HG03575 (cell line): ENCODE data around the gene TNFSF13.

ENCODE experiments used
- ATAC-seq: cut with Tn5 transposase; IDR thresholded peaks from one replicate; pipeline ENCODE4 v1.9.1; 2021; ENCODE audit not compliant: unreplicated experiment, insufficient number of reproducible peaks, low FRiP score; ENCODE audit errors: extremely low read depth

TNFSF13 gene, protein sequence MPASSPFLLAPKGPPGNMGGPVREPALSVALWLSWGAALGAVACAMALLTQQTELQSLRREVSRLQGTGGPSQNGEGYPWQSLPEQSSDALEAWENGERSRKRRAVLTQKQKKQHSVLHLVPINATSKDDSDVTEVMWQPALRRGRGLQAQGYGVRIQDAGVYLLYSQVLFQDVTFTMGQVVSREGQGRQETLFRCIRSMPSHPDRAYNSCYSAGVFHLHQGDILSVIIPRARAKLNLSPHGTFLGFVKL

DNA sequence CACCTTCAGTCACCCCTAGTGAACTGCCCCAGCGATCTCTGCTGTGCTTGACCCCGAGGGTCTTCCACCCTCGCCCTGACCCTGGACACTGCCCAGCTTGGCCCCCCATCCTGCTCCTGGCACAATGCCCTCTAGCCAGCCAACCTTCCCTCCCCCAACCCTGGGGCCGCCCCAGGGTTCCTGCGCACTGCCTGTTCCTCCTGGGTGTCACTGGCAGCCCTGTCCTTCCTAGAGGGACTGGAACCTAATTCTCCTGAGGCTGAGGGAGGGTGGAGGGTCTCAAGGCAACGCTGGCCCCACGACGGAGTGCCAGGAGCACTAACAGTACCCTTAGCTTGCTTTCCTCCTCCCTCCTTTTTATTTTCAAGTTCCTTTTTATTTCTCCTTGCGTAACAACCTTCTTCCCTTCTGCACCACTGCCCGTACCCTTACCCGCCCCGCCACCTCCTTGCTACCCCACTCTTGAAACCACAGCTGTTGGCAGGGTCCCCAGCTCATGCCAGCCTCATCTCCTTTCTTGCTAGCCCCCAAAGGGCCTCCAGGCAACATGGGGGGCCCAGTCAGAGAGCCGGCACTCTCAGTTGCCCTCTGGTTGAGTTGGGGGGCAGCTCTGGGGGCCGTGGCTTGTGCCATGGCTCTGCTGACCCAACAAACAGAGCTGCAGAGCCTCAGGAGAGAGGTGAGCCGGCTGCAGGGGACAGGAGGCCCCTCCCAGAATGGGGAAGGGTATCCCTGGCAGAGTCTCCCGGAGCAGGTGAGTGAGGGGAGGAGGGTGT is at the start of gene TNFSF13:
TSS of gene TNFSF13 (plus strand) at position 207 of the 776 bp plus-strand sequence. CDS start at position 497, 290 bp downstream.
- no peak for ATAC-seq

DNA sequence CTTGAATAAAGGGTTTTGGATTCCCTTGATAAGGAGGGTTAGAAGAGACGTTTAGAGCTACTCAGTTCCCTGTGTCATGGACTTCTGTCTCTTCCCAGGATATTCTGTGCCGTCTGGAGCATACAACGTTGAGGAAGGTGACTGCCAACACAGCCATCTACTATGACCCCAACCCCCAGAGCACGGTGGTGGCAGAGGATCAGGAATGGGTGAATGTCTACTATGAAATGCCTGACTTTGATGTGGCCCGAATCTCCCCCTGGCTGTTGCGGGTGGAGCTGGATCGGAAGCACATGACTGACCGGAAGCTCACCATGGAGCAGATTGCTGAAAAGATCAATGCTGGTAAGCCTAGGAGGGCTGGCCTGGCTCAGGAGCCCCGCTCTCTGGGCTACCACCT is 49.7 kb upstream of the TNFSF13 start:
- no peak for ATAC-seq

DNA sequence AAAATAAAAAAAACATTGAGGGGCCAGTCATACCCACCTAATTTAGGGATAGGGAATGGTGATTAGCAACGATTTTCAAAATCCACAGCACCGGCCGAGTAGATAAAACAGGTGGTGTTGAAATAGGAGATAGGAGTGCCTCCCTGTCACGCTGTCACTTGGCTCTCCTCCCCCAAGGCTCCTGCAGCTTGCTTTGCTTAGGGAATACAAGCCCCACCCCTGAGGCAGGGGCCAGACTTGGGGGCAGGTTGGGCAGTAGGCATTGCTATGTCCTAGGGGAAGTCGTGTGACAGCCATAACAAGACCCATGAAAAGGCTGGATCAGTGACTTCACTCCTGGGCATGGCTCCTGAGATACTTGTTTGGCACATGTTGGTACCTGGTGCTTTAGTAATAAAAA is 48.6 kb upstream of the TNFSF13 start:
- ATAC-seq: no peak

DNA sequence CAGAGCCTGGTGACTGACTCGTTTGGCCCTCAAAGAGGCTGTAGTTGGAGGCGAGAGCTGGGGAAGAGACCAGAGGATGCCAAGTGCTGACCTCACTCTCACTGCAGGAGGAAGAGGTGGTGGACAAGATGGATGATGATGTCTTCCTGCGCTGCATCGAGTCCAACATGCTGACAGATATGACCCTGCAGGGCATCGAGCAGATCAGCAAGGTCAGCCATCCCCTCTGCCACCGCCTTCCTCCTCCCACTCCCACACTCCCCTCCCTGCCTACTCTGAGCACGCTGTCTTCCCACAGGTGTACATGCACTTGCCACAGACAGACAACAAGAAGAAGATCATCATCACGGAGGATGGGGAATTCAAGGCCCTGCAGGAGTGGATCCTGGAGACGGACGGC is 47.4 kb upstream of the TNFSF13 start:
- ATAC-seq: no peak

DNA sequence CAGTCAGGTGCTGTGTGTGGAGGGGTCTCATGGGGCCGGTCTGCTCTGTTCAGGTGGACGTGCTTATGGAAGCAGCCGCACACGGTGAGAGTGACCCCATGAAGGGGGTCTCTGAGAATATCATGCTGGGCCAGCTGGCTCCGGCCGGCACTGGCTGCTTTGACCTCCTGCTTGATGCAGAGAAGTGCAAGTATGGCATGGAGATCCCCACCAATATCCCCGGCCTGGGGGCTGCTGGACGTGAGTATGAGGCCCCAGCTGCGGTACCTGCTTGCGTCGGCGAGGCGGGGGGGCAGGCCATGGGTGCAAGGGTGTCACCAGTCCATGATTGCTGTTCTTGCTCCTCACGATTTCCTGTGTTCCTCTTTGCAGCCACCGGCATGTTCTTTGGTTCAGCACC is 46.4 kb upstream of the TNFSF13 start:
- no peak for ATAC-seq

DNA sequence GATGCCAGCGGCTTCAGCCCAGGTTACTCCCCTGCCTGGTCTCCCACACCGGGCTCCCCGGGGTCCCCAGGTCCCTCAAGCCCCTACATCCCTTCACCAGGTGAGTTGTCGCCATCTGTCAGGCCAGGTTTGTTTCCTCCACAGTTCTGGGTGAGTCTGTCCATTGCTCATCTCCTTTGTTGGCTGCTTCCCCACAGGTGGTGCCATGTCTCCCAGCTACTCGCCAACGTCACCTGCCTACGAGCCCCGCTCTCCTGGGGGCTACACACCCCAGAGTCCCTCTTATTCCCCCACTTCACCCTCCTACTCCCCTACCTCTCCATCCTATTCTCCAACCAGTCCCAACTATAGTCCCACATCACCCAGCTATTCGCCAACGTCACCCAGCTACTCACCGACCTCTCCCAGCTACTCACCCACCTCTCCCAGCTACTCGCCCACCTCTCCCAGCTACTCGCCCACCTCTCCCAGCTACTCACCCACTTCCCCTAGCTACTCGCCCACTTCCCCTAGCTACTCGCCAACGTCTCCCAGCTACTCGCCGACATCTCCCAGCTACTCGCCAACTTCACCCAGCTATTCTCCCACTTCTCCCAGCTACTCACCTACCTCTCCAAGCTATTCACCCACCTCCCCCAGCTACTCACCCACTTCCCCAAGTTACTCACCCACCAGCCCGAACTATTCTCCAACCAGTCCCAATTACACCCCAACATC is 45.6 kb upstream of the TNFSF13 start:
- no peak for ATAC-seq

DNA sequence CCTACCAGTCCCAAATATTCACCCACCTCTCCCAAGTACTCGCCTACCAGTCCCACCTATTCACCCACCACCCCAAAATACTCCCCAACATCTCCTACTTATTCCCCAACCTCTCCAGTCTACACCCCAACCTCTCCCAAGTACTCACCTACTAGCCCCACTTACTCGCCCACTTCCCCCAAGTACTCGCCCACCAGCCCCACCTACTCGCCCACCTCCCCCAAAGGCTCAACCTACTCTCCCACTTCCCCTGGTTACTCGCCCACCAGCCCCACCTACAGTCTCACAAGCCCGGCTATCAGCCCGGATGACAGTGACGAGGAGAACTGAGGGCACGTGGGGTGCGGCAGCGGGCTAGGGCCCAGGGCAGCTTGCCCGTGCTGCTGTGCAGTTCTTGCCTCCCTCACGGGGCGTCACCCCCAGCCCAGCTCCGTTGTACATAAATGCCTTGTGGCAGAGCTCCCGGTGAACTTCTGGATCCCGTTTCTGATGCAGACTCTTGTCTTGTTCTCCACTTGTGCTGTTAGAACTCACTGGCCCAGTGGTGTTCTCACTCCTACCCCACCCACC is 44.6 kb upstream of the TNFSF13 start:
- no peak for ATAC-seq

DNA sequence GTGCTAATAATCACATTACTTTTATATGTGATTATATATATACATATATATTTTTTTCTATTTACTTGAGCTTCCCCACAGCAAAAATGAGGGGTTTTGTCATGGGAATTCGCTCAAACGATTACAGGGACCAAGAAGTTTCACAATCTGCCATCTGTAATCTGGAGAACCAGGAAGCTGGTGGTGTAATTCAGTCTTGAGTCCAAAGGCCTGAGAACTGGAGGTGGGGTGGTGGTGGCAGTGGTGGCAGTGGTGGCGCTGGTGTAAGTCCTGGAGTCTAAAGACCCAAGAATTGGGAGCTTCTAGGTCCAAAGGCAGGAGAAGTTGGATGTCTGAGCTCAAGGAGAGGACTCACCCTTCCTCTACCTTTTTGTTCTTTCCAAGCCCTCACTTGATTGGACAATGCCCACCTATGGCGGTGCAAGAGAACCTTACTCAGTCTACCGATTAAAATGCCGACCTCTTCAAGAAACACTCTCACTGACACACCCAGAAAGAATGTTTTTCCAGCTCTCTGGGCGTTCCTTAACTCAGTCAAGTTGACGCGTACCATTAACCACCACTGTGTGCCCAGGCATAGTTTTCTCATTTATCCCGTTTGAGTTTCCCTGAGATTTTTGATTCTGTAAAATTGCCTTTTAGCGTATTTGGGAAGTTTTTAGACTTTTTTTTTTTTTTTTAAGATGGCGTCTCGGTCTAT is 42.5 kb upstream of the TNFSF13 start:
- no peak for ATAC-seq

DNA sequence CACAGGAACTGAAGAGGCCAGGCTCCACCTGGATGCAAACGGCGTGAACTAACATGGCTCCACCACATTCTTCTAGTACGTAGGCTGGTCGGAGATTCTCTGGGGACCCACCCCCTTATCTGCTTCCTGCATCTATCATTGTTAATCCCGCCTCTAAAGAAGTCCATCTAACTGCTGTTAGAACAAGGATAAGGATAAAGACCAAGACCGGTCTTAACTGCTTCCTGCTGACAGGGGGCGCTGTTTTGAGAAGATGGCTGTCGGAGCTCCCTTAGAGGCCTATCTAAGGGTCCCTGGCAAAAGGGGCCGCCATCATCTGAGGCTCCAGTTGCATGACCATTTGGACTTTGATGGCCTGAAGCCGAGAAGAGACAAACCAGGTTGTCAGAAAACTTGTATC is 35.5 kb upstream of the TNFSF13 start:
- no peak for ATAC-seq

DNA sequence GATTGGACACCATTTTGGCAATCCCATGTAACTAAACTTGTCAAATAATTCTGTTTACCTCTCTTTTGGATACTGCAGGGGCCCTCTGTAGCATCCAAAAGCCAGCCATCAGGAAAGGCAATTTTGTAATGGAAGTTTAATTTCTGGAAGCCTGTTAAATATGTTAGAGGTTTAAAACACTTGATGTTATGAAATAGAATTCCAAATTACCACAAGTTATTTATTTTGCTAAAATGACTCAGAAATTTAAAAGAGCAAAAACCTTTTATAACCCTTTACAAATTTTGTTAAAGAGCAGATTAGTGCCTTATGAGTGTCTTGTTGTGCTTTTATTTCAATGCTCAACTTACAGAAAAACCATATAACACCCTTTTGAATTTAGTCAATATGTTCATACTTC is 29.7 kb upstream of the TNFSF13 start:
- ATAC-seq: no peak

DNA sequence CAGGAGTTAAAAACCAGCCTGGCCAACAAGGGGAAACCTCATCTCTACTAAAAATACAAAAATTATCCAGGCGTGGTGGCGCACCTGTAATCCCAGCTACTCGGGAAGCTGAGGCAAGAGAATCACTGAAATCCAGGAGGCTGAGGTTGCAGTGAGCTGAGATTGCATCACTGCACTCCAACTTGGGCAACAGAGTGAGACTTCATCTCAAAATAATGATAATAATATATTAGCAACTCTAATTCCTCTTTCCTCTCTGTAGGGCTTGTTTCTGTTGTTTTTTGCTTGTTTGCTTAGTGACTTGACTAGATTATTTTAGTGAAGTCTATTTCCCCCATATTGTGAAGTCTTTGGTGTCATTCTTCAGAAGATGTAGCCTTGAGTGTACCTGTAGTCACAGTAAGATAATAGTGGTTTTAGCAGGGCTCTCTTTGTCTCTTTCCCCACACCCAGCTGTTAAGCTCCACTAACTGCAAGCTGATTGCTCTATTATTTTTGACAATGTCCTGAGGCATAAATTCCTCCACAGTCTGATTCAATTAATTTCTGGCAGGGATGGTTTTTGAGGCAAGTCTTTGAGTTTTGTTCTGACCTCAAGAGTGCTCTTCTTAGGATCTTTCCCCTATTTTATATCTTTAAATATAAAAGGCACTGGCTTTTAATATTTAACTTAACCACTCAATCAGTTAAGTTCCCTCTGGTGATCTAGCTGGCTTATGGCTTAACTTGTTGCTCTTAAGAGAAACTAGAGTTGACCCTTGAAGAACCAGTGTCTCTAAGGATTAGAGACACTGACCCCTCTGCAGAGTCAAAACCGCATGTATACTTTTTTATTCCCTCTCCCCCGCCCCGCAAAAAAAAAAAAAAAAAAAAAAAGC is 28.3 kb upstream of the TNFSF13 start:
- no peak for ATAC-seq

DNA sequence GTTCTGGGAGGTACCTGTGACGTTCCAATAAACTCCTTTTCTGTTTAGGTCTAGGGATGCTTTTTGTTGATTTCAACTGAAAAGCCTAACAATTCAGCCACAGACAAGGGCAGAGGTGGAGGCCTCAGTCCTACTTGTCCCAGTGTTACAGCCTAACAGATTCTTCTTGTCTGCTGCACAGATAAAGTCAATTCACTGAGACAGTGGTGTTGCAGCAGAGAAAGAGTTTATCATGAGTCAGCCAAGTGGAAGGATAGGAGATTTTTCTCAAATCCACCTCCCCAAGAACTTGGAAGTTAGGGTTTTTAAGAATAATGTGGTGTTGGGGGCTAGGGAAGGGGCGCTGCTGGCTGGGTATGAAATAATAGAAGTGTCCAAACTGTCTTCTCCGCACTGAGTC is 20.5 kb upstream of the TNFSF13 start:
- no peak for ATAC-seq

DNA sequence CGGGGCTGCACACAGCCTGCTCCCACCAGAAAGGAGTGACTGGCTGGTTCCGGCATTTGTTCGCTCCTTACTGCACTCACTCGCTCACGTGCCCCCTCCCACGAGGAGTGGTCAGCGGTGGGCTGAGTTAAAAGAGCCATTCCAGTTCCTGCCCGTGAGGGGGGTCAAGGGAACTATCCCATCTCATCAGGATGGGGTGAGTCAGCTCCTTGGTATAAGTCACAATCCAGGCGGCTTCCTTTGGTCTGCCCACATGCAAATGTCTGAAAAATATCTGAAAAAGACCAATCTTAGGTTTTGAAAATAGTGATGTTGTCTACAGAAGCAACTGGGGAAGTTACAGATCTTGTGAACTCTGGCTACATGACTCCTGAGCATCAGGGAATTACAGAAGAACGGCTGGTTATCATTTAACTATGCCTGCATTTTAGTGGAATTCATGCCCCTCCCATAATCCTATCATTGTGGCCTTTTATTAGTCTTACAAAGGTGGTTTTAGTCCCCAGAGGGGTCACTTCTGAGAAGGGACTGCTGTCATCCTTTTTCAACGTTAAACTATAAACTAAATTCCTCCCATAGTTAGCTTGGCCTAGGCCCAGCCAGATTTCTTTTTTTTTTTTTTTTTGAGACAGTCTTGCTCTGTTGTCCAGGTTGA is 19.5 kb upstream of the TNFSF13 start:
- ATAC-seq: no peak

DNA sequence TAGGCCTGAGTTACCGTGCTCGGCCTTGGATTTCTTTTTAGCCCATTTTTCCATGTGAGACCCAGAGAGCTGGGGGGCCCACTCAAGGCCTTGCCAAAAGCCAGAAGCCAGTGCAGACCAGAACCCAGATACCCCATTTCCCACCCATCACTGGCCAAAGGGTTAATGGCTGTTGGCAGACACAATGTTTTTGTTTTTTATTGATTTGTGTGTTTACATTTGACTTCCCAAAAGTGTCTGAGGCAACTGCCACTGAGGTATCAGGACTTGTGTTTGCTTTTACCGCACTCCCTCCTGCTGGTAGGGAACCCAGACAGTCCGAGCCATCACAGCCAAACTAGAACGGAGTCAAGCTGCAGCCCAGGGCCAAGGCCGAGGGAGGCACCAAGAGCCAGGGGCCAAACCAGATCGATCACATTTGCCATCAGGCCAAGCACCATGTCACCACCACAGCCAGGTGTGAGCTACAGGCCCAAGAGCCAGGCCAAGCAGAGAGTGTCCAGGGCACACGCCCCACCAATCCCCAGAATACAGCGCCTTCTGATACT is 17.4 kb upstream of the TNFSF13 start:
- ATAC-seq: no peak

DNA sequence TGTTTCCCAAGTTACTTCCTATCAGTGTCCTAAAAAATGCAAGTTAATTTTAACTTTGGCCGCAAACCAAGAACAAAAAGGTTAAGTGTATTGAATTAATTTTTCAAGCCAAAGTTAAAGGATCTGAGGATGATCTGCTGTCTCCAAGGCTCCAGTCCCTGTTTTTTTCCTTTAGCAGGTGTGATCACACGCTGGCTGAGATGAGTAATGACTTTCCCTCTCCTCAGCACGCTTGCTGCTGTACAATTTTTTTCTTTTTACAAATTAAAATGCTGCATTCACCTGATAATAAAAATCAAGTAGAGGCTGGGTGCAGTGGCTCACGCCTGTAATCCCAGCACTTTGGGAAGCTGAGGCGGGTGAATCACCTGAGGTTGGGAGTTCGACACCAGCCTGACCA is 13.6 kb upstream of the TNFSF13 start:
- ATAC-seq: no peak

DNA sequence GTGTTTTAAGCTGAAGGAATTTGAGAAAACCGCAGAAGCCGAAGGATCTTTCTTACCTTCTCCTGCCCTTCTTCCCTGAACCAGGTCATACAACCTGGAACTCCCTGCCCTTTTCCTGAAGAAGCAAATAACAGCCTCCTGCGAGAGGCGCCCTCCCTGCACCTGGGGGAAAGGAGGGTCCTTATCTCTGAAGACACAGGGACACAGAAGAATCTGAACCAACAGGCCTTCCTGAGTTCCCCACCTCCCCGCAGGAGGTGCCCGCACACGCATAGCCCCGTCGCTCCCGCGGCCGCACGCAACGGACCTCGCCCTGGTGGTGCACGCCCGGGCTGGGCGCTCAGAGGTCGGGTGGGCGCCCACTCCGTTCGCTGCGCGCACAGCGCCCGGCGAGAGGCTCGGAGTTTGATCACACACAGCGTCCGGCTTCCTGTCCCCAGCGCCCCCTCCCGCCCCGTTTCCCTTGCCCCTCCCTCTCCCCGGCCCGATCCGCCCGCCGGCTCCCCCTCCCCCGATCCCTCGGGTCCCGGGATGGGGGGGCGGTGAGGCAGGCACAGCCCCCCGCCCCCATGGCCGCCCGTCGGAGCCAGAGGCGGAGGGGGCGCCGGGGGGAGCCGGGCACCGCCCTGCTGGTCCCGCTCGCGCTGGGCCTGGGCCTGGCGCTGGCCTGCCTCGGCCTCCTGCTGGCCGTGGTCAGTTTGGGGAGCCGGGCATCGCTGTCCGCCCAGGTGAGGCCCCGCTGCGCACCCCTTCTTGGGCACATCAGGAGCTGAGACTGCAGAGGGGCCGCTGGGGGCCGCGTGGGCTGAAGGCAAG is 9.8 kb upstream of the TNFSF13 start, which contains the start of gene TNFSF12:
TSS of gene TNFSF12 (plus strand) at position 474 of the 816 bp plus-strand sequence. CDS start at position 570, 96 bp downstream.
- no peak for ATAC-seq
